ENCODE results near the gene ATAD3C. TPM values are rescaled to one million over a fixed set of nuclear protein-coding genes. Genes with fewer than 3 reads are reported as not detected.
"Not testable (repeated sequence)": the region's sequence is repeated elsewhere in the genome, so short reads cannot be mapped to it uniquely, and the experiment has no call there.

Gene ATAD3C
- polyA plus RNA-seq, 1 donor = 0.90 TPM

GRCh38 chr1:1451696-1452364, 2.3 kb downstream of the ATAD3C start:
- DNase-seq = no peak

DNA sequence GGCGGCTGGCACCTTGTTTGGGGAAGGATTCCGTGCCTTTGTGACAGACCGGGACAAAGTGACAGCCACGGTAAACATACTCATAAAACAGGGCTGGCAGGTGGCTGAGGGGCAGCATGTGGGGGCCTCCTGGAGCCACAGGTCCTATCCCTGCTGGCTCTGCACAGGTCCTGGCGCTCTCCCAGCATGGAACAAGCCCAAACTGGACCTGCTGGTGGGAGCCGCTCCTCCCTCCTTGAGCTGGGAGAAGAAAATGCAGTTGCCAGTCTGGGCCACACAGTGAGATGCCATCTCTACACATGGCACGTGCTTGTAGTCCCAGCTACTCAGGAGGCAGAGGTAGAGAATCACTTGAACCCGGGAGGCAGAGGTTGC, 2.9 kb downstream of the ATAD3C start:
- not testable (repeated sequence) for DNase-seq

- no peak for DNase-seq
These were observed 3.4 kb downstream of the ATAD3C start for GRCh38 chr1:1452882-1453281.

DNA sequence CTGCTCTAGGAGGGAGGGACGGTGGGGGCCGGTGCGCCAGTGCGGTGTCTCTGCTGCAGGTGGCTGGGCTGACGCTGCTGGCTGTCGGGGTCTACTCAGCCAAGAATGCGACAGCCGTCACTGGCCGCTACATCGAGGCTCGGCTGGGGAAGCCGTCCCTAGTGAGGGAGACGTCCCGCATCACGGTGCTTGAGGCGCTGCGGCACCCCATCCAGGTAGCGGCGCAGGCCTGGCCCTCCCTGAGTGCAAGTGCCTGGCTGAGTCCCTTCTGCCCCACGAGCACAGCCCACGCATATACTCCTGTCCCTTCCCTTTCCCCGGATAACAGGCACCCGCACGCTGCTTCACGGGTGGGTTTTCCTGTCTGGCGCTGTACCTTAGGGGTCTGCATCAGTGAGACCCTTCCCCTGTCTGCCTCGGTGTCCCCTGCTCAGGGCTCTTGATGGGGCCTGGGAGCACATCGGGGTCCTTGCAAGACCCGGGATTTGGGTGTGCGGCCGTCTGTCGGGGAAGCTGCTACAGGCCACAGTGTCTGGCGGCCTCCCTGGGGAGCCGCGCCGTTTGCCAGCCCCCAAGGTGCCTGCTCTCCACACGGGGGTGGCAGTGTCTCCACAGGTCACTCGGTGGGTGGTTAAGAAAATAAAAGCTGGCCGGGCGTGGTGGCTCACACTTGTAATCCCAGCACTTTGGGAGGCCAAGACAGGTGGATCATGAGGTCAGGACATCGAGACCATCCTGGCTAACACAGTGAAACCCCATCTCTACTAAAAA, 5.0 kb downstream of the ATAD3C start:
- not testable (repeated sequence) for DNase-seq

- no peak for DNase-seq
These were observed 5.9 kb downstream of the ATAD3C start for GRCh38 chr1:1455366-1455884.

GRCh38 chr1:1455934-1456333, 6.4 kb downstream of the ATAD3C start:
- DNase-seq = not testable (repeated sequence)

DNA sequence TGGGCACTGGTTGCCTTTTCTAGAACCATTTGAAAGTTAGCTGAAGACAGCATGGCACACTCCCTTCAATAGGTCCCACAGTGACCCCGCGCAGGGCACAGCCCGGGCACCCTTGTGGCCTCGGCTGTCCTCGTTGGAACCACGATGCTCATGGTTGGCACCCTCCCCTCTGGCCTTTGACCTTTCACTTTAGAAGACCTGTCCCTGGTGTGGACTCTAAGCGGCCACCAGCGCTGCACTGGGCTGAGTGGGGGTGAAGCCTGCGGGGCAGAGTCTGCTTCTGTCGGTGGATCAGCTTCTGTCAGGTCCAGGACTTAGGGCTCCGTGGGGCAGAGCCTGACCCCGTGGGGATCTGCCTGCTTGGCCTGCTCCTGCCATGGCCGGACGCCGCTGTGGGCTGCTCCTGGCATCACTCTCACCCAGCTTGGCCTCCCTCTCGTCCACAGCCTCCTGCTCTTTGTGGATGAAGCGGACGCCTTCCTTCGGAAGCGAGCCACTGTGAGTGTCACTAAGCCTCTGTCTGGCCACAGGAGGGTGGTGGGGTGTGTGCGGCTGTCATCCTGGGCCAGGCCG, 7.3 kb downstream of the ATAD3C start:
- not testable (repeated sequence) for DNase-seq

DNA sequence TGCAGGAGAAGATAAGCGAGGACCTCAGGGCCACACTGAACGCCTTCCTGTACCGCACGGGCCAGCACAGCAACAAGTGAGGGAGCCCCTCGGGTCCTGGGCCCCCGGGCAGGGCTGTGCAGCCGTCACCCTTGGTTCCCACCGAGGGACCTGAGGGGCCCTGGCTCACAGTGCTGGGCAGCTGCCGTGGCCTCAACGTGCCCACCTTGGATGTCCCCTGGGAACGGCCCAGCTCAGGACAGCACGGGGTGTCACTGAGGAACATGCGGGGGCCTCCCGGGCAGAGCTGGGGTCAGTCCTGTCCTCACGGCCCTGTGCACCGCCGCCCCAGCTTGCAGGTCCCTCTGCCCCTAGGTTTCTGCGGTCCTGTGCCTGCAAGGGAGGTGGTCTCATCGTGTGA, 9.7 kb downstream of the ATAD3C start:
- DNase-seq = not testable (repeated sequence)

DNA sequence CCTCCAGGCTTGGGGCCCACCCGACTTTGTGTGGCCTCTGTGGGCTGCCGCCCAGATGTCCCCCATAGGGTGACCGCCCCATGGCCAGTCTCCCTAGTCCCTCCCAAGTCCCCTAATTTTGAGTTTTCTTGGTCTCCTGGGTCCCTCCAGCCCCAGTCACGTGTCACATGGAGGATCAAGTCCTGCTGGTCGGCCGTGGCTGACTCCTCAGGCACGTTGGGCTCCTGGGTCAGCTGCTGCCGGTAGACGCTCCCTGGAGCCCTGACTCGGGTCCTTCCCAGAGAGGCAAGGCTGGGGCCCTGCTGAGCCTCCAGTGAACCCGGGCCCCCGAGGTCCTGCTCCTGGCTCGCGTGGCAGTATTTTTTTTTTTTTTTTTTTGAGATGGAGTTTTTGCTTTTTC, 10.2 kb downstream of the ATAD3C start:
- DNase-seq = not testable (repeated sequence)

GRCh38 chr1:1460540-1461130, 11.1 kb downstream of the ATAD3C start:
- DNase-seq = no peak

GRCh38 chr1:1461721-1462317, 12.3 kb downstream of the ATAD3C start:
- no peak for DNase-seq

- no peak for DNase-seq
These were observed 13.0 kb downstream of the ATAD3C start for GRCh38 chr1:1462318-1462966.

- no peak for DNase-seq
These were observed 13.8 kb downstream of the ATAD3C start for GRCh38 chr1:1463312-1463711.

- not testable (repeated sequence) for DNase-seq
These were observed 18.9 kb downstream of the ATAD3C start for GRCh38 chr1:1468196-1468985.

- peak; percentile 6 for DNase-seq
These were observed 21.3 kb downstream of the ATAD3C start for GRCh38 chr1:1470626-1471388.

GRCh38 chr1:1471389-1472052, 22.0 kb downstream of the ATAD3C start, which contains the start of gene ATAD3B:
Gene ATAD3B, plus strand, starts transcription at chr1:1471765. Its CDS starts 120 bp downstream, at chr1:1471885.
- DNase-seq = peak; percentile 95

- not testable (repeated sequence) for DNase-seq
These were observed 22.8 kb downstream of the ATAD3C start for GRCh38 chr1:1472053-1472876.

- DNase-seq = not testable (repeated sequence)
These were observed 26.5 kb downstream of the ATAD3C start for GRCh38 chr1:1476011-1476410.

DNA sequence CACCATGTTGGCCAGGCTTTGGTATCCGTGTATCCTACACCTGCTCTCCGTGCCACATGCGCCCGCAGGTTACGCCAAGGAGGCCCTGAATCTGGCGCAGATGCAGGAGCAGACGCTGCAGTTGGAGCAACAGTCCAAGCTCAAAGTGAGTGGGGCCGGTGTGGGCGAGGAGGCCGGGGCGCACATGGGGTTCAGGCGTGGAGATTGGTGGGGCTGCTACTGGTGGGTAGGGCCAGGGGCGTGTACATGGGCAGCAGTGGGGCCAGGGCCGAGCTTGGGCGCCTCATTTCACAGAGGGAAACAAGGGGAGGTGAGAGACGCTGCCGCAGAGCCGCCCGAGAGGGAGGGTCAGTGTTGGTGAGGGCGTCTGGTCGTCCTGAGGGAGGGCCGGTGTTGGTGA, 27.7 kb downstream of the ATAD3C start:
- DNase-seq = no peak
